Daoy (cell line): ENCODE data around the gene CCR7. TPM values are rescaled to one million over a fixed set of nuclear protein-coding genes. Genes with fewer than 3 reads are reported as not detected.

ENCODE experiments used
- DNase-seq: peaks from one replicate; pipeline ENCODE4 v3.0.0-alpha.2; 2015; ENCODE audit warnings: low read depth
- total RNA-seq: library from RNA; depleted of rRNA; stranded (reverse); fragments of >200 nt; shearing (Covaris generic); gene quantifications from 2 replicates; pipeline ENCODE4 v1.2.3, GENCODE V29; 2014

Gene CCR7
- total RNA-seq, 1 experiment from 2014 or later = not detected

- DNase-seq = no peak
Measured at GRCh38 chr17:40561871-40562611, 3.2 kb downstream of the CCR7 start.

GRCh38 chr17:40561294-40561870 is 3.9 kb downstream of the CCR7 start:
- no peak for DNase-seq

GRCh38 chr17:40560592-40561293 is 4.5 kb downstream of the CCR7 start:
- peak; percentile 83 for DNase-seq

- DNase-seq = peak; percentile 97
Measured at GRCh38 chr17:40559954-40560591, 5.2 kb downstream of the CCR7 start.

- no peak for DNase-seq
Measured at GRCh38 chr17:40559564-40559916, 5.7 kb downstream of the CCR7 start.

- DNase-seq = peak; percentile 5
Measured at GRCh38 chr17:40558890-40559563, 6.2 kb downstream of the CCR7 start.

- no peak for DNase-seq
Measured at GRCh38 chr17:40558300-40558889, 6.9 kb downstream of the CCR7 start.

- DNase-seq = peak; percentile 19
Measured at GRCh38 chr17:40557531-40558299, 7.6 kb downstream of the CCR7 start.

GRCh38 chr17:40556884-40557414 is 8.3 kb downstream of the CCR7 start:
- peak; percentile 25 for DNase-seq

GRCh38 chr17:40556198-40556661 is 9.0 kb downstream of the CCR7 start:
- DNase-seq = no peak

- no peak for DNase-seq
Measured at GRCh38 chr17:40555296-40556190, 9.7 kb downstream of the CCR7 start.

- no peak for DNase-seq
Measured at GRCh38 chr17:40554646-40555295, 10.5 kb downstream of the CCR7 start.

GRCh38 chr17:40553694-40554534 is 11.4 kb downstream of the CCR7 start:
- DNase-seq = peak; percentile 71

GRCh38 chr17:40552806-40553693 is 12.2 kb downstream of the CCR7 start:
- DNase-seq = peak; percentile 51

- DNase-seq = peak; percentile 96
Measured at GRCh38 chr17:40551879-40552768, 13.1 kb downstream of the CCR7 start.
